ENCODE results near the gene RPS8. TPM values are rescaled to one million over a fixed set of nuclear protein-coding genes. Genes with fewer than 3 reads are reported as not detected.
"Not testable (repeated sequence)": the region's sequence is repeated elsewhere in the genome, so short reads cannot be mapped to it uniquely, and the experiment has no call there.

The RPS8 gene
- total RNA-seq, 1 donor from 2014 or later = 1,179 TPM

DNA sequence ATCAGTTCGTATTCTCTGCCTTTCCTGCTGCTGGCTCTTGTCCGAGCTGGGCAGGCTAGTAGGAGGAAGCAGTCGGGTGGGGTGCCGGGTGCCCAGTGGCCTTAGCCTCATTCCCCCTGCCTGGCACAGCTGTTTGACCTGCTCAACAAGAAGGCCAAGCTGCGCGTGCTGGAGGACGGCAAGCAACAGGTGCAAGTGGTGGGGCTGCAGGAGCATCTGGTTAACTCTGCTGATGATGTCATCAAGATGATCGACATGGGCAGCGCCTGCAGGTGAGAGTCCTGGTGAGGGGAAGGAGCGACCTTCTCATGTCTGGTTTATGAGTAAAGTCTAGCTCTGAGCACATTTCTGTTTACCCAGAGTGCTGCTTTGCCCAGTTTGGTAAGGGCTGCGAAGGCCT lies 16.3 kb upstream of the RPS8 start:
- H3K36me3 Mint-ChIP-seq (ENCODE audit: low read depth) = peaks cover 6% of the 10 kb centered on the region
- no peak for DNase-seq (ENCODE audit: low spot score)

DNA sequence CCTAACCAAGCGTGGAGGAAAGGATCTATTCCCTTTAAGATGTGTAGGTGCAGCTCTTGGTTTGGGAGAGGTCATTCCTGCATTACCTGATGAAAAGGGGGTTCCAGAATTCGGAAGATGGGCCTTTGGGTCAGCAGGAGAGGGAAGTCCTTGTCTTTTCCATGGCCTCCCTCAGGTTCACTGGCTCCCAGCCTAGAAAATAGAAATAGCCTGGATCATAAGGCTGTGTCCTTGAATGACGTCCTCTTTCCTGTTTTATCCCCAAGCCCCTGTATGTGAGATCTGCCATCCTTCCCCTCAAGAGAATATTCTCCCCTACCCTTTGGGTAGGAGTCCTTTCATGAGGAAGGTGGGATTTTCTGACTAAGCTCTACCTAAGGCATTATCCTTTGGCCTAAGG lies 14.5 kb upstream of the RPS8 start:
- H3K36me3 Mint-ChIP-seq (ENCODE audit: low read depth) = peaks cover 6% of the 10 kb centered on the region

More for the DNA sequence above, 16.3 kb upstream of the RPS8 start:
- TF ChIP-seq, protein P1, sequence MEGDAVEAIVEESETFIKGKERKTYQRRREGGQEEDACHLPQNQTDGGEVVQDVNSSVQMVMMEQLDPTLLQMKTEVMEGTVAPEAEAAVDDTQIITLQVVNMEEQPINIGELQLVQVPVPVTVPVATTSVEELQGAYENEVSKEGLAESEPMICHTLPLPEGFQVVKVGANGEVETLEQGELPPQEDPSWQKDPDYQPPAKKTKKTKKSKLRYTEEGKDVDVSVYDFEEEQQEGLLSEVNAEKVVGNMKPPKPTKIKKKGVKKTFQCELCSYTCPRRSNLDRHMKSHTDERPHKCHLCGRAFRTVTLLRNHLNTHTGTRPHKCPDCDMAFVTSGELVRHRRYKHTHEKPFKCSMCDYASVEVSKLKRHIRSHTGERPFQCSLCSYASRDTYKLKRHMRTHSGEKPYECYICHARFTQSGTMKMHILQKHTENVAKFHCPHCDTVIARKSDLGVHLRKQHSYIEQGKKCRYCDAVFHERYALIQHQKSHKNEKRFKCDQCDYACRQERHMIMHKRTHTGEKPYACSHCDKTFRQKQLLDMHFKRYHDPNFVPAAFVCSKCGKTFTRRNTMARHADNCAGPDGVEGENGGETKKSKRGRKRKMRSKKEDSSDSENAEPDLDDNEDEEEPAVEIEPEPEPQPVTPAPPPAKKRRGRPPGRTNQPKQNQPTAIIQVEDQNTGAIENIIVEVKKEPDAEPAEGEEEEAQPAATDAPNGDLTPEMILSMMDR (IDR thresholded peaks at IDR 0.05) = no peak
- Mint-ChIP-seq H3K4me3 (ENCODE audit: unreplicated experiment) (no peak overlapping the region), H3K27me3 (ENCODE audit: low read depth) (no peaks in the 10 kb centered on the region), H3K4me1 (ENCODE audit: low read depth) (no peaks in the 10 kb centered on the region), H3K9me3 (ENCODE audit: low read depth) (no peaks in the 10 kb centered on the region), H3K27ac (ENCODE audit: unreplicated experiment) (no peak overlapping the region)

DNA sequence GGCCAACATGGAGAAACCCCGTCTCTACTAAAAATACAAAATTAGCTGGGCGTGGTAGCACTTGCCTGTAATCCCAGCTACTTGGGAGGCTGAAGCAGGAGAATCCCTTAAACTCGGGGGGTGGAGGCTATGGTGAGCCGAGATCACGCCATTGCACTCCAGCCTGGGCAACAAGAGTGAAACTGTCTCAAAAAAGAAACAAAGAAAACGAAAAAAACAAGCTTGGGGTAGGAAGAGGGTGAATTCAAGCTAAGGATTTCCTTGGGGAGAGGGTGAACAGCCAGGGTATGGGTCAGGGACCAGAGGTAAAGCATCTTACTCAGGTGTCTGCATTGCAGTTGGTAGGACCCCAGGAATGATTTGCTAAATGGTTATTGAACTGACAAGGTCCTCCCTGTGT lies 8.9 kb upstream of the RPS8 start:
- not testable (repeated sequence) for H3K36me3 Mint-ChIP-seq (ENCODE audit: low read depth); H3K4me1 Mint-ChIP-seq (ENCODE audit: low read depth); H3K9me3 Mint-ChIP-seq (ENCODE audit: low read depth); H3K27me3 Mint-ChIP-seq (ENCODE audit: low read depth); H3K27ac Mint-ChIP-seq (ENCODE audit: unreplicated experiment); DNase-seq (ENCODE audit: low spot score); H3K4me3 Mint-ChIP-seq (ENCODE audit: unreplicated experiment)

More for the DNA sequence above, 14.5 kb upstream of the RPS8 start:
- Mint-ChIP-seq H3K4me1 (ENCODE audit: low read depth) (no peaks in the 10 kb centered on the region), H3K27me3 (ENCODE audit: low read depth) (no peaks in the 10 kb centered on the region), H3K4me3 (ENCODE audit: unreplicated experiment) (no peak overlapping the region), H3K9me3 (ENCODE audit: low read depth) (no peaks in the 10 kb centered on the region), H3K27ac (ENCODE audit: unreplicated experiment) (no peak overlapping the region)
- no peak for DNase-seq (ENCODE audit: low spot score)
- TF ChIP-seq, protein P1 (IDR thresholded peaks at IDR 0.05) = no peak

DNA sequence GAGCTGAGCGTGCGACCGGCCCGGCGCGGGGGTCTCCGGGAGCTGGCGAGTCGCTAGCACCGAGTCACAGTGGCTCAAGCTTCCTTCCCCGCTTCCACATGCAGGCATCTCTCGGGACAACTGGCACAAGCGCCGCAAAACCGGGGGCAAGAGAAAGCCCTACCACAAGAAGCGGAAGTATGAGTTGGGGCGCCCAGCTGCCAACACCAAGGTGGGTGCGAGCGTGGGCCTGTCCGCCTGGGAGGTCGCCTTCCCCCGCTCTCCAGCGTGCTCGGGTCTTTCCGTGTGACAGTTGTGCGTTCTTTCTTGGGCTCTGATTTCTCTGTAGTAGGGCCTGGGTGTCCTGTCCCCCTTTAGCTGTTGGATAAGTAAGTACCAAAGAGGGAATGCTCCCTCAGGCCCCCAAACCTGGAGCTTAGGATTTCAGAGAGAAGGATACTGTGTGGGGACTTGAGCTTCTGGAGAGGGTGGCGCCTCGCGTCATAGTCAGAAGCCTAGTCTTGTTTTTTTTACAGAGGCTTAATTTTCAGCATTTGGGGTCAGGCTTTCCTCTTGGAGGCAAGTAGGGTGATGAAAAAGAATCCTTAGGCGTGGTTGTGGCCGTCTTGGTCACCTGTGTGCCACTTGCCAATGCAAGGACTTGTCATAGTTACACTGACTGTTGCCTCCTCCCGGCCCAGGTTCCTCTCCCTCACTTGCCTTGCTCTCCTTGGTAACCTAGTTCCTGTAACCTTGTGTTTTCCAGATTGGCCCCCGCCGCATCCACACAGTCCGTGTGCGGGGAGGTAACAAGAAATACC lies 790 bp downstream of the RPS8 start:
- peak overlapping the region; percentile 87 for H3K27ac Mint-ChIP-seq (ENCODE audit: unreplicated experiment)
- no peaks in the 10 kb centered on the region for H3K9me3 Mint-ChIP-seq (ENCODE audit: low read depth)
- H3K4me1 Mint-ChIP-seq (ENCODE audit: low read depth) = peaks cover 35% of the 10 kb centered on the region
- DNase-seq (ENCODE audit: low spot score) = no peak
- H3K27me3 Mint-ChIP-seq (ENCODE audit: low read depth) = no peaks in the 10 kb centered on the region
- H3K4me3 Mint-ChIP-seq (ENCODE audit: unreplicated experiment) = peak overlapping the region; percentile 91
- H3K36me3 Mint-ChIP-seq (ENCODE audit: low read depth) = peaks cover 22% of the 10 kb centered on the region
- TF ChIP-seq, protein P1 (IDR thresholded peaks at IDR 0.05) = no peak

DNA sequence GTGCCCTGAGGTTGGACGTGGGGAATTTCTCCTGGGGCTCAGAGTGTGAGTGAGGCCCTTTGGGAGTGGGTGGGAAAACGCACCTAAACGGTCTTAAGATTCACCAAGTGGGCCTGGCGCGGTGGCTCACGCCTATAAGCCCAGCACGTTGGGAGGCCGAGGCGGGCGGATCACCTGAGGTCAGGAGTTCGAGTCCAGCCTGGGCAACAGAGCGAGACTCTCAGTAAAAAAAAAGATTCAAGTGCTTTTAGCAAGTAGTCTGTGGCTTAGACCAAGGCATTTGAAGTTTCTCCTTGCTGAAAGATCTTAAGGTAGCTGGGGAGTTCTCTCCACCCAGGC lies 1.4 kb downstream of the RPS8 start:
- peak overlapping the region; percentile 87 for H3K27ac Mint-ChIP-seq (ENCODE audit: unreplicated experiment)

More for the DNA sequence above, 1.4 kb downstream of the RPS8 start:
- DNase-seq (ENCODE audit: low spot score) = no peak
- Mint-ChIP-seq H3K4me1 (ENCODE audit: low read depth) (peaks cover 35% of the 10 kb centered on the region), H3K9me3 (ENCODE audit: low read depth) (no peaks in the 10 kb centered on the region), H3K36me3 (ENCODE audit: low read depth) (peaks cover 26% of the 10 kb centered on the region), H3K4me3 (ENCODE audit: unreplicated experiment) (peak overlapping the region; percentile 91), H3K27me3 (ENCODE audit: low read depth) (no peaks in the 10 kb centered on the region)
- TF ChIP-seq, protein P1 (IDR thresholded peaks at IDR 0.05) = no peak
